ENCODE data around the gene OR6C65. TPM values are rescaled to one million over a fixed set of nuclear protein-coding genes. Genes with fewer than 3 reads are reported as not detected.
"Not testable (repeated sequence)": the region's sequence is repeated elsewhere in the genome, so short reads cannot be mapped to it uniquely, and the experiment has no call there.

OR6C65 gene
- polyA plus RNA-seq, 1 experiment: not detected

DNA sequence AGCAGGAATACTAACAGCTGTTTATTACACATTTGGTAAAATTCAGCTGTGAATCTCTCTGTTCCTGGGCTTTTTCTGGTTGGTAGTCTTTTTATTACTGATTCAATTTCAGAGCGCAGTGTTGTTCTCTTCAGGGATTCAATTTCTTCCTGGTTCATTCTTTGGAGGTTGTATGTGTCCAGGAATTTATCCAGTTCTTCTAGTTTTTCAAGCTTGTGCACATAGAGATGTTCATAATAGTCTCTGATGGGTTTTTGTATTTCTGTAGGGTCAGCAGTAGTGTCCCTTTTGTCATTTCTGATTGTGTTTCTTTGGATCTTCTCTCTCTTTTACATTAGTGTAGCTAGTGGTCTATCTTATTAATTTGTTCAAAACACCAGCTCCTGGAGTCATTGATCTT is 16.6 kb downstream of the OR6C65 start:
- Histone ChIP-seq H3K27me3 (ENCODE audit: control insufficient read depth, insufficient read depth, low read length) (no peaks in the 10 kb centered on the region), H3K4me3 (ENCODE audit: low read depth, low read length) (no peak overlapping the region), H3K36me3 (ENCODE audit: control insufficient read depth, insufficient read depth, low read length) (no peaks in the 10 kb centered on the region)
- DNase-seq (ENCODE audit: low read depth): no peak
- POLR2A ChIA-PET: no interaction called here
- CTCF ChIA-PET: no interaction called here
- TF ChIP-seq, protein P1, sequence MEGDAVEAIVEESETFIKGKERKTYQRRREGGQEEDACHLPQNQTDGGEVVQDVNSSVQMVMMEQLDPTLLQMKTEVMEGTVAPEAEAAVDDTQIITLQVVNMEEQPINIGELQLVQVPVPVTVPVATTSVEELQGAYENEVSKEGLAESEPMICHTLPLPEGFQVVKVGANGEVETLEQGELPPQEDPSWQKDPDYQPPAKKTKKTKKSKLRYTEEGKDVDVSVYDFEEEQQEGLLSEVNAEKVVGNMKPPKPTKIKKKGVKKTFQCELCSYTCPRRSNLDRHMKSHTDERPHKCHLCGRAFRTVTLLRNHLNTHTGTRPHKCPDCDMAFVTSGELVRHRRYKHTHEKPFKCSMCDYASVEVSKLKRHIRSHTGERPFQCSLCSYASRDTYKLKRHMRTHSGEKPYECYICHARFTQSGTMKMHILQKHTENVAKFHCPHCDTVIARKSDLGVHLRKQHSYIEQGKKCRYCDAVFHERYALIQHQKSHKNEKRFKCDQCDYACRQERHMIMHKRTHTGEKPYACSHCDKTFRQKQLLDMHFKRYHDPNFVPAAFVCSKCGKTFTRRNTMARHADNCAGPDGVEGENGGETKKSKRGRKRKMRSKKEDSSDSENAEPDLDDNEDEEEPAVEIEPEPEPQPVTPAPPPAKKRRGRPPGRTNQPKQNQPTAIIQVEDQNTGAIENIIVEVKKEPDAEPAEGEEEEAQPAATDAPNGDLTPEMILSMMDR (IDR thresholded peaks at IDR 0.05; ENCODE audit: insufficient read depth, low read depth, low read length): no peak

DNA sequence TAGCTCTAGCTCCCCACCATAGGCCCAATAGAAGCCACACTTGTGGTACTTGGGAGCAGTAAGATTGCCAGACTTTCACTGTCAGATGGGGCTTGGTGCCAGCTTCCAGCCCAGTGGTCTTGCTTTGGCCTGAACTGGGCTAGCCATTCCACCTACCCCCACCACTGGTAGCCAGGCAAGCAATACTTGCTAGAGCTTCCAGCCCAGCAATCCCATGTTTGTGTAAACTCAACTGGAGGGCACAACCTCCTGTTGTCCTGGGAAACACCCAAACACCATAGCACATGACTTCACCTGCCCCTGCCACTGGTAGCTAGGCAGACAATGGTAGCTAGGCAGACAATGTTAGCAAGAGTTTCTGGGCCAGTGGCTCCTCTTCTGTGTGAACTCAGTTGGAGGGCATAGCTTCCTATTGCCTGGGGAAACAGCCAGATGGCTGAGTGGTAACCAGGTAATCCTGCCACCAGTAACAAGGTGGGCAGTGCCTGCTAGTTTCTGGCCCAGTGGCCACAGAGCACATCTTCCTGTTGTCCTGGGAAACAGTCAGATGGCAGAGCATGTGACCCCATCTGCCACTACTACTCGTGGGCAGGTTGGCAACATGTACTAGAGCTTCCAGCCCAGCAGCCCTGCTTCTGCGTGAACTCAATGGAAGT is 20.1 kb downstream of the OR6C65 start:
- H3K27me3 ChIP-seq (ENCODE audit: control insufficient read depth, insufficient read depth, low read length): no peaks in the 10 kb centered on the region
- ChIA-PET CTCF (no interaction called here), POLR2A (no interaction called here)
- TF ChIP-seq, protein P1 (IDR thresholded peaks at IDR 0.05; ENCODE audit: insufficient read depth, low read depth, low read length): no peak
- no peak overlapping the region for H3K4me3 ChIP-seq (ENCODE audit: low read depth, low read length)
- DNase-seq (ENCODE audit: low read depth): no peak
- no peaks in the 10 kb centered on the region for H3K36me3 ChIP-seq (ENCODE audit: control insufficient read depth, insufficient read depth, low read length)

DNA sequence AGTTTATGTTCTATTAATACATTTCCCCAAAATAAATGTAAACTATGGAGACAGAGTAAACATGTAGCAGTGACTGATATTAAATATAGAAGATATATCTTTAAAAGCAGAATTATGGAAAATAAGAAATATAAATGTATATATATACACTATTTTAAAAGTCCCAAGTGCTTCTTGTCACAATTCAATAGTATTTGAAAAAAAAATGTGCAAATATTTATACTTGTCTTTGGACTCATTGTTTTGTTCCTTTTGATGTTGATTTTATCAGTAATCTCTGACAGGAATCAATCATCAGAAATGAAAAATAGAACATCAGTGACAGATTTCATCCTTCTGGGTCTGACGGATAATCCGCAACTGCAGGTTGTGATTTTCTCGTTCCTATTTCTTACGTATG is 25.6 kb downstream of the OR6C65 start, which contains the start of gene OR6C76:
TSS of gene OR6C76 (plus strand) at position 301 of the 400 bp plus-strand sequence. CDS start at position 301, 0 bp downstream.
- Histone ChIP-seq H3K27me3 (ENCODE audit: control insufficient read depth, insufficient read depth, low read length) (no peaks in the 10 kb centered on the region), H3K4me3 (ENCODE audit: low read depth, low read length) (no peak within 1 kb of the TSS), H3K36me3 (ENCODE audit: control insufficient read depth, insufficient read depth, low read length) (no peaks in the 10 kb centered on the region)
- CTCF ChIA-PET: no interaction called here
- TF ChIP-seq, protein P1 (IDR thresholded peaks at IDR 0.05; ENCODE audit: insufficient read depth, low read depth, low read length): no peak
- POLR2A ChIA-PET: no interaction called here
- DNase-seq (ENCODE audit: low read depth): no peak

DNA sequence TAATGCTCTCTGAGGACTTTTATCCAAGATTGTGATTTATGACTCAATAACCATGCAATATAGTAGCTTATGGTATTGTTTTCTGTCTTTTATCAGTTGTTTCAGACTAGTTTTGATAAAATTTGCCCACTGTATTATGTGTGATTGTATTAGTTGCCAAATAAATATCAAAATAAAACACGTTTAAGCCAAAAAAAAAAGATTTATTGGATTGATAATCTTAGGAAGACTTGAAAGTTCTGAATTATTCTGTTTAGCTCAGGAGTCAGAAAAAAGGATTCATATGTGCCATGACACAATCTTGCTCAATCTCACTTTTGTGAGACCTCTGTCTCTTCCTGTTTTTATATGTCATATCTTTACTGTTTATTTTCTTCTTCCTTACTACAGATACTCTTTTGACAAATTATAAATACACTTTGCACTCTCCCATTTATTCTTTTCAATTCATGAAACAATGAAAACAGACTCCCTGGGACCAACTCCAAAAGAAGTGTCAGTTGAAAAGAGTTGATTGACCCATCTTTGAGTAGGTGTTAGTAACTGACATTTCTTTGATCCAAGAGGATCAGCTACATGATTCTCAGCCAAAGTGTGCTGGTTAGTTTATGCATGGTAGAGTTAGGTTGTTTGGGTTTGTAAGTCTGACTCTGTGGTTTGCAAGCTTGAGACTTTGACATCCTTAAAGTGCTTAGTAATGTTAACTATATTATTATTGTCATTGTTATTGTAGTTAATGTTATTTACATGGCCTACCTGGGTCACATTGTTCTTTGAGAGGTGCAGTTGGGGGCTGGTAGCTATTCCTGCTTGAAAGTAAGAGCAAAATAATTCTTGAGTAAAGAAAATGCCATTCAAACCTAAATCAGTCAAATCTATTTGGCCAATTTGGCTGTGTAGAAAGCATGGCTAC is 28.3 kb downstream of the OR6C65 start:
- Histone ChIP-seq H3K36me3 (ENCODE audit: control insufficient read depth, insufficient read depth, low read length) (no peaks in the 10 kb centered on the region), H3K27me3 (ENCODE audit: control insufficient read depth, insufficient read depth, low read length) (no peaks in the 10 kb centered on the region), H3K4me3 (ENCODE audit: low read depth, low read length) (no peak overlapping the region)
- ChIA-PET POLR2A (no interaction called here), CTCF (interaction anchor here (0.6 kb wide), 1 partner anchor 17 kb away, joined by 3 read pairs; no protein-coding TSS in a partner anchor)
- TF ChIP-seq, protein P1 (IDR thresholded peaks at IDR 0.05; ENCODE audit: insufficient read depth, low read depth, low read length): no peak
- no peak for DNase-seq (ENCODE audit: low read depth)

DNA sequence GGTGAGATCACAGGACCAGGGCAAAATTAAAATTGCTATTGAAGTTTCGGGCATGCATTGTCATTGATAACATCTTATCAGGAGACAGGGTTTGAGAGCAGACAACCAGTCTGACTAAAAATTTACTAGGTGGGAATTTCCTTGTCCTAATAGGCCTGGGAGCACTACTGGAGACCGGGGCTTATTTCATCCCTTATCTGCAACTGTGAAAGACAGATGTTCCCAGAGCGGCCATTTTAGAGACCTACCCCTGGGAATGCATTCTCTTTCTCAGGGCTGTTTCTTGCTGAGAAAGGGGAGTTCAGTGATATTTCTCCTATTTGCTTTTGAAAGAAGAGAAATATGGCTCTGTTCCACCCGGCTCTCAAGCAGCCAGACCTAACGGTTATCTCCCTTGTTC is 40.9 kb downstream of the OR6C65 start:
- H3K27me3 ChIP-seq (ENCODE audit: control insufficient read depth, insufficient read depth, low read length); H3K36me3 ChIP-seq (ENCODE audit: control insufficient read depth, insufficient read depth, low read length); POLR2A ChIA-PET; H3K4me3 ChIP-seq (ENCODE audit: low read depth, low read length); DNase-seq (ENCODE audit: low read depth); CTCF ChIA-PET: not testable (repeated sequence)
